Endothelial cell of umbilical vein (primary cell): ENCODE measurements around the gene SLC38A6. TPM values are rescaled to one million over a fixed set of nuclear protein-coding genes. Genes with fewer than 3 reads are reported as not detected.

Source experiments
- BruUV-seq: library from RNA; stranded (reverse); fragments of 400-500 nt; replicated peaks from 2 replicates; lab custom pipeline; 2021; lab: Mats Ljungman, UMichigan
- CTCF ChIA-PET: fragments of 300-600, 350-600 bp; sonication (Branson Sonifier 250); formaldehyde crosslinking; loops from one replicate; lab custom pipeline; 2021; ENCODE audit warnings: antibody characterized with exemption, inconsistent platforms; lab: Charles Lee
- POLR2A ChIA-PET: fragments of 300-600, 350-600 bp; sonication (Branson Sonifier 250); formaldehyde crosslinking; loops from one replicate; lab custom pipeline; 2021; ENCODE audit warnings: antibody characterized with exemption, inconsistent platforms; lab: Charles Lee
- DNase-seq: peaks from one replicate; pipeline ENCODE4 v3.0.0-alpha.2; 2011; ENCODE audit warnings: low read depth, low spot score
- FAIRE-seq: peaks from 2 replicates; lab custom pipeline; 2011; peaks lifted over from hg19 to GRCh38; lab: Jason Lieb, UNC
- H2AFZ ChIP-seq: 2 replicates; pipeline ENCODE4 v1.6.0; 2012; ENCODE audit warnings: low read depth, low read length, control low read depth, inconsistent platforms
- H3K27ac ChIP-seq: 2 replicates; pipeline ENCODE4 v1.5.1; 2011; ENCODE audit warnings: low read depth, mild to moderate bottlenecking, control low read depth, low read length, moderate library complexity; ENCODE audit not compliant: insufficient read depth
- H3K27me3 ChIP-seq, 2 experiments: 2 replicates each; pipeline versions ENCODE4 v1.6.0 to v1.6.1; 2011; ENCODE audit warnings: low read length in 2 of 2, mixed read lengths in 1 of 2; ENCODE audit not compliant: control insufficient read depth in 2 of 2, insufficient read depth in 2 of 2
- H3K36me3 ChIP-seq, 2 experiments: 2 replicates in 1 of 2; 3 replicates in 1 of 2; pipeline ENCODE4 v1.5.1; 2011; ENCODE audit warnings: low read length in 2 of 2, mild to moderate bottlenecking in 1 of 2, moderate library complexity in 1 of 2; ENCODE audit not compliant: control insufficient read depth in 2 of 2, insufficient read depth in 2 of 2; ENCODE audit errors: extremely low read depth in 1 of 2
- H3K4me1 ChIP-seq: 3 replicates; pipeline ENCODE4 v1.5.1; 2011; ENCODE audit warnings: mild to moderate bottlenecking, low read length; ENCODE audit not compliant: control insufficient read depth, insufficient read depth; ENCODE audit errors: extremely low read depth
- H3K4me2 ChIP-seq: 2 replicates; pipeline ENCODE4 v1.6.1; 2011; ENCODE audit warnings: low read length, control low read depth, mixed read lengths; ENCODE audit not compliant: insufficient read depth
- H3K4me3 ChIP-seq, 3 experiments: fragments of 200-600 bp in 1 of 3; sonication (generic), shearing (Covaris generic) in 1 of 3; replicated peaks in 1 of 3; 2 replicates each; pipeline ENCODE4 v1.5.1; 2011 to 2016; ENCODE audit warnings: control low read depth in 3 of 3, low read length in 3 of 3, mild to moderate bottlenecking in 2 of 3, inconsistent platforms in 1 of 3, low read depth in 1 of 3, moderate library complexity in 1 of 3; ENCODE audit not compliant: insufficient read depth in 1 of 3
- H3K79me2 ChIP-seq: 2 replicates; pipeline ENCODE4 v1.6.0; 2012; ENCODE audit warnings: low read length, inconsistent platforms; ENCODE audit not compliant: control insufficient read depth, insufficient read depth
- H3K9ac ChIP-seq: replicated peaks from 2 replicates; pipeline ENCODE3; 2011; ENCODE audit warnings: low read length, control low read depth; ENCODE audit not compliant: insufficient read depth; ENCODE audit errors: extremely low read depth
- H3K9me1 ChIP-seq: replicated peaks from 3 replicates; pipeline ENCODE4 v1.6.0; 2011; ENCODE audit warnings: mild to moderate bottlenecking, low read length; ENCODE audit not compliant: control insufficient read depth, insufficient read depth; ENCODE audit errors: extremely low read depth
- H3K9me3 ChIP-seq: replicated peaks from 2 replicates; pipeline ENCODE4 v1.5.1; 2012; ENCODE audit warnings: low read length, inconsistent platforms; ENCODE audit not compliant: control insufficient read depth, insufficient read depth
- H4K20me1 ChIP-seq: replicated peaks from 2 replicates; pipeline ENCODE3; 2011; ENCODE audit warnings: mild to moderate bottlenecking, low read length; ENCODE audit not compliant: control insufficient read depth, insufficient read depth; ENCODE audit errors: extremely low read depth
- CTCF ChIP-seq, 2 donors: IDR thresholded peaks; 1 replicate in 1 of 2; 2 replicates in 1 of 2; pipeline ENCODE4 v1.5.1; 2011; ENCODE audit warnings: low read length in 2 of 2, mild to moderate bottlenecking in 2 of 2, moderate library complexity in 2 of 2, control low read depth in 1 of 2, inconsistent platforms in 1 of 2, low read depth in 1 of 2; ENCODE audit not compliant: insufficient read depth in 1 of 2; ENCODE audit errors: extremely low read depth in 1 of 2
- EZH2 ChIP-seq: IDR thresholded peaks from 2 replicates; pipeline ENCODE4 v1.6.1; 2012; ENCODE audit warnings: borderline replicate concordance, low read depth, mild to moderate bottlenecking, moderate library complexity, low read length, inconsistent platforms; ENCODE audit not compliant: severe bottlenecking
- FOS ChIP-seq: IDR thresholded peaks from 2 replicates; pipeline ENCODE4 v1.6.1; 2011; ENCODE audit warnings: mild to moderate bottlenecking, low read length, moderate library complexity, borderline replicate concordance; ENCODE audit not compliant: insufficient read depth
- GATA2 ChIP-seq: IDR thresholded peaks from 2 replicates; pipeline ENCODE4 v1.7.0; 2011; ENCODE audit warnings: low read depth, mild to moderate bottlenecking, moderate library complexity, mixed read lengths, low read length; ENCODE audit not compliant: insufficient read length, insufficient read depth
- JUN ChIP-seq: IDR thresholded peaks from 2 replicates; pipeline ENCODE4 v1.6.1; 2011; ENCODE audit warnings: borderline replicate concordance, low read depth; ENCODE audit not compliant: insufficient read length, insufficient read depth
- MAX ChIP-seq: IDR thresholded peaks from 2 replicates; pipeline ENCODE4 v1.6.1; 2011; ENCODE audit not compliant: insufficient read depth, insufficient read length
- MYC ChIP-seq: IDR thresholded peaks from one replicate; pipeline ENCODE4 v1.6.1; 2011; ENCODE audit warnings: mild to moderate bottlenecking, low read depth, low read length
- POLR2A ChIP-seq: IDR thresholded peaks from 2 replicates; pipeline ENCODE4 v1.6.1; 2012; ENCODE audit warnings: low read depth, mild to moderate bottlenecking, control low read depth, low read length
- POLR2AphosphoS5 ChIP-seq: IDR thresholded peaks from 2 replicates; pipeline ENCODE4 v1.6.1; 2012; ENCODE audit warnings: low read depth, mild to moderate bottlenecking, control low read depth, low read length, moderate library complexity; ENCODE audit not compliant: insufficient read depth
- dilution Hi-C: fragments of 300-500 bp; cut with MboI; formaldehyde crosslinking; loops from one replicate; pipeline ENCODE4 v1.15.0; 2019; ENCODE audit warnings: low sequenced_read_pairs; ENCODE audit not compliant: extremely low pct_ligation_motif_present
- intact Hi-C: fragments of 100-400 bp; cut with micrococcal nuclease; formaldehyde crosslinking; loops from one replicate; pipeline ENCODE4 v1.10.0; 2022
- polyA plus RNA-seq, 4 experiments: library from polyadenylated mRNA; depleted of rRNA in 3 of 4; stranded (reverse) in 3 of 4; unstranded in 1 of 4; fragments of >200 nt; gene quantifications; 2 replicates each; pipeline versions ENCODE4 v1.2.1 to v1.2.3, GENCODE V29; 2011 to 2012; ENCODE audit warnings: missing spikeins in 1 of 4
- total RNA-seq: library from RNA; stranded (reverse); gene quantifications from 2 replicates; pipeline ENCODE4 v1.2.3, GENCODE V29; 2021

Gene SLC38A6
- total and polyA plus RNA-seq, 2 donors (not counting 3 experiments of a cell fraction or from before 2014, with no cell fraction given) = 17.3 to 24.6 TPM

GRCh38 chr14:60973070-60973469 is 8.0 kb upstream of the SLC38A6 start:
- no peak for FAIRE-seq
- dilution Hi-C loops = no loop called here

More at GRCh38 chr14:60973070-60973469, 8.0 kb upstream of the SLC38A6 start:
- DNase-seq = no peak
- ChIA-PET POLR2A (no interaction called here), CTCF (no interaction called here)
- Histone ChIP-seq H3K4me2 (no peak overlapping the region), H3K9me1 (peaks cover 2% of the 10 kb centered on the region), H3K9ac (no peak overlapping the region), H3K9me3 (no peaks in the 10 kb centered on the region), H3K79me2 (peaks cover 4% of the 10 kb centered on the region), H3K27ac (no peak overlapping the region), H3K4me3 (no peak overlapping the region), H3K27me3 (no peaks in the 10 kb centered on the region), H4K20me1 (no peaks in the 10 kb centered on the region), H3K4me1 (peaks cover 7% of the 10 kb centered on the region), H2AFZ (no peak overlapping the region), H3K36me3 (peaks cover 2 to 7% of the 10 kb centered on the region in 2 experiments)
- BruUV-seq = no TSS peak
- TF ChIP-seq JUN = no peak
- TF ChIP-seq EZH2 = no peak
- TF ChIP-seq CTCF (IDR thresholded peaks at IDR 0.05; ENCODE audit: extremely low read depth in 1 of 2, insufficient read depth in 1 of 2, low read depth in 1 of 2, low read length in 2 of 2) = no peak
- no peak for TF ChIP-seq POLR2AphosphoS5
- no peak for TF ChIP-seq FOS
- TF ChIP-seq MYC = no peak
- TF ChIP-seq POLR2A = no peak
- TF ChIP-seq MAX = no peak
- TF ChIP-seq GATA2 = no peak
- intact Hi-C loops = no loop called here
